Parathyroid adenoma (tissue), 2 donors: ENCODE measurements around the gene PKD2L2.

Source experiments
- H2AFZ ChIP-seq: fragments of 300-600 bp; sonication (generic); one replicate; pipeline ENCODE4 v1.7.0; 2017; ENCODE audit warnings: antibody characterized with exemption, mild to moderate bottlenecking
- H3K27ac ChIP-seq: fragments of 300-600 bp; sonication (generic); one replicate; pipeline ENCODE4 v1.7.0; 2017
- H3K27me3 ChIP-seq: fragments of 300-600 bp; sonication (generic); one replicate; pipeline ENCODE4 v1.7.0; 2017; ENCODE audit warnings: low read length; ENCODE audit not compliant: control insufficient read depth, insufficient read depth
- H3K36me3 ChIP-seq: fragments of 300-600 bp; sonication (generic); one replicate; pipeline ENCODE4 v1.7.0; 2017; ENCODE audit warnings: low read length; ENCODE audit not compliant: control insufficient read depth, insufficient read depth
- H3K4me1 ChIP-seq: fragments of 300-600 bp; sonication (generic); one replicate; pipeline ENCODE4 v1.7.0; 2017; ENCODE audit warnings: control low read depth
- H3K4me2 ChIP-seq: fragments of 300-600 bp; sonication (generic); one replicate; pipeline ENCODE4 v1.7.0; 2017; ENCODE audit warnings: low read length
- H3K4me3 ChIP-seq: fragments of 300-600 bp; sonication (generic); one replicate; pipeline ENCODE4 v1.7.0; 2017; ENCODE audit warnings: low read depth, low read length
- H3K79me2 ChIP-seq: fragments of 300-600 bp; sonication (generic); one replicate; pipeline ENCODE4 v1.7.0; 2017; ENCODE audit warnings: control low read depth
- H3K9ac ChIP-seq: fragments of 300-600 bp; sonication (generic); one replicate; pipeline ENCODE4 v1.7.0; 2017; ENCODE audit warnings: mild to moderate bottlenecking
- H3K9me3 ChIP-seq: fragments of 300-600 bp; sonication (generic); one replicate; pipeline ENCODE4 v1.7.0; 2017; ENCODE audit warnings: low read length; ENCODE audit not compliant: control insufficient read depth
- TF ChIP-seq, protein P1 (sequence below): fragments of 300-600 bp; sonication (generic); IDR thresholded peaks from one replicate; pipeline ENCODE4 v1.7.0; 2017; ENCODE audit warnings: antibody characterized with exemption, mild to moderate bottlenecking
- donor health status: primary hyperparathyroidism.

Gene PKD2L2

DNA sequence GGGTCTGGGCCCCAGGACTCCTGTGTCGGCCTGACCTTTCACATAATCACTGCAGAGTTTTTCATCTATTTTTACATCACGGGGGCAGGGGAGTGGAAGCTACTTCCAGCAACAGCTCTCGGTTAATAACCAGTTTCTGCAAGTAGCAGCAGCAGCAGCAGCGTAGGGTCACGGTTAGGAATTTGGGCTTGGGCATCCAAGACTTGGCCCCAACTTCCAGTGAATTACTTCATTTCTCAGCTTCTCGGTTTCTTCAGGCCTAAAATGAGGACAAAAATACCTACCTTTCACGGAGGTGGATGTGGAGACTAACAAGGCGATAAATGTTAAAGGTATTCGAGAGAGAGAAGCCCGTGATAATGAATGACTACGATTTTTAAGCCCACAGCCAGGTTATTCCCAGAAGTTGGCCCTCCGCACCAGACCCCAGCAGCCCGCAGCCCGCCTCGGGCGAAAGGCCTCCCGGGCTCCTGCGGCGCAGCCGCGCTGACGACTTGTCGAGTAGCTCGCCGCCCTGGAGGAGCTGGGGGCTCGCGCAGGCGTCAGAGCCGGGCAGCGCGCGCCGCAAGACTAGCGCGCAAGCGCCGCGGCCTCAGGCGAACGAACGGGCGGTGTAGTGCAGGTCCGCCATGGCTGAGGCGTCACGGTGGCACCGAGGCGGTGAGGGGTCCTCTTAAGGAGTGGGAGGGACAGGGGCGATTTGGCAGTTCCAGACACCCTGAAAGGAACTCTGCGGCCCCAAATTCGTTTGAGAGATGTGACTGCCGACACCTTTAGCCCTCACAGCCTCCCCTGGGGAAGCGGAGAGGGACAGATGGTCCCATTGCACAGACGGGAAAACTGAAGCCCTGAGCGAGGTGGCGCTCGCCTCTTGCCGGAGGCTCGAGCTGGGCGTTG, at the start of gene PKD2L2:
Gene PKD2L2, plus strand, starts transcription at position 595 of the 897 bp plus-strand sequence. Its CDS starts 35 bp downstream, at position 630.
- H3K79me2 ChIP-seq = no peaks in the 10 kb centered on the region
- H3K9ac ChIP-seq = no peak within 1 kb of the TSS
- H2AFZ ChIP-seq = peak within 1 kb of the TSS; percentile 48
- peaks cover 18% of the 10 kb centered on the region for H3K4me1 ChIP-seq
- TF ChIP-seq, protein P1, sequence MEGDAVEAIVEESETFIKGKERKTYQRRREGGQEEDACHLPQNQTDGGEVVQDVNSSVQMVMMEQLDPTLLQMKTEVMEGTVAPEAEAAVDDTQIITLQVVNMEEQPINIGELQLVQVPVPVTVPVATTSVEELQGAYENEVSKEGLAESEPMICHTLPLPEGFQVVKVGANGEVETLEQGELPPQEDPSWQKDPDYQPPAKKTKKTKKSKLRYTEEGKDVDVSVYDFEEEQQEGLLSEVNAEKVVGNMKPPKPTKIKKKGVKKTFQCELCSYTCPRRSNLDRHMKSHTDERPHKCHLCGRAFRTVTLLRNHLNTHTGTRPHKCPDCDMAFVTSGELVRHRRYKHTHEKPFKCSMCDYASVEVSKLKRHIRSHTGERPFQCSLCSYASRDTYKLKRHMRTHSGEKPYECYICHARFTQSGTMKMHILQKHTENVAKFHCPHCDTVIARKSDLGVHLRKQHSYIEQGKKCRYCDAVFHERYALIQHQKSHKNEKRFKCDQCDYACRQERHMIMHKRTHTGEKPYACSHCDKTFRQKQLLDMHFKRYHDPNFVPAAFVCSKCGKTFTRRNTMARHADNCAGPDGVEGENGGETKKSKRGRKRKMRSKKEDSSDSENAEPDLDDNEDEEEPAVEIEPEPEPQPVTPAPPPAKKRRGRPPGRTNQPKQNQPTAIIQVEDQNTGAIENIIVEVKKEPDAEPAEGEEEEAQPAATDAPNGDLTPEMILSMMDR = no peak
- H3K4me2 ChIP-seq = no peak within 1 kb of the TSS
- no peak within 1 kb of the TSS for H3K4me3 ChIP-seq
- H3K9me3 ChIP-seq = no peaks in the 10 kb centered on the region
- peak within 1 kb of the TSS; percentile 54 for H3K27ac ChIP-seq
- H3K27me3 ChIP-seq = no peaks in the 10 kb centered on the region
- no peaks in the 10 kb centered on the region for H3K36me3 ChIP-seq

DNA sequence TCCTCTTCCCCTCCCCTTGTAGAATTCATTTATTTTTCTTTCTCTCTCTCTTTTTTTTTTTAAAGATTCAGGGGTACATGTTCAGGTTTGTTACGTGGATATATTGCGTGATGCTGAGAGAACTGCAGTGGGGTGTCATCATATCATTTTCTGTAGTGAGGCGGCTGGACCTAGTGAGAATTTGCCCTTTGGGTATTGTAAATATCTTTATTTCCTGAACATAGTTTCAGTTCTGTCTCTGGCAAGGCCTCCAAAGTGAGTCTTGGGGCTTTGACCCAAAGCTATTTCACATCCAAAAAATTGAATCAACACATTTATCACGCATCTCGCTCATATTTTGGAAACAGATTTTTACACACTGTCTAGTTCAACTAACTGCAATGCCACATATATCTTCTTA, 47.0 kb upstream of the PKD2L2 start:
- Histone ChIP-seq H3K27ac (no peak overlapping the region), H3K79me2 (no peaks in the 10 kb centered on the region), H3K27me3 (no peaks in the 10 kb centered on the region), H3K9ac (no peak overlapping the region), H3K4me3 (no peak overlapping the region), H3K9me3 (no peaks in the 10 kb centered on the region), H3K4me2 (no peak overlapping the region), H2AFZ (no peak overlapping the region), H3K4me1 (peaks cover 29% of the 10 kb centered on the region), H3K36me3 (no peaks in the 10 kb centered on the region)
- TF ChIP-seq, protein P1 = no peak

DNA sequence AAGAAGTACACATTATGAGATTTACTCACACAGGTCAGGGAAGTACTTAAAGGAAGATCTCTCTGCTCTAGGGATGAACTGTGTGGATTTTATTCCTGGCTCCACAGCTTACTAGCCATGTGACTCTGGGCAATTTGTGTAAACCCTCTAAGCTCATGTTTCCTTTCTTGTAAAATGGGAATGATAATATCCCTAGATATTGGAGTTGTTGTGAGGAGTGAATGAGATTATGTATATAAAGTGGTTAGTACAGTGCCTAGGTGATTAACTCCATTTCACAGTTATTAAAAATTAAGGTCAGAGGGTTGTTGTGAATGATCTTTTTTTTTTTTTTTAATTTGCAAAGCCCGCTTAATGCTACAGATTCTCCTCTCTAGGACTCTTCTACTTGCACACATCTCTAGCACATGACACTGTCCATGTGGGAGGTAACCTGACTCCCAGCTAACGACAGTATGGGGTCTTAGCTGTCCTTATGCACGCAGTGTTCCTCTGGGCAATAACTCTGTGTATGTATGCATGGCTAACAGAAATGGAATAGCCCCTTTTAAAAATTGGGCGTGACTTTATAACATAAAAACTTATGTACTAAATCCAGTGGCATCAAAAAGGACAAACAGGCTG, 45.5 kb upstream of the PKD2L2 start:
- H3K4me3 ChIP-seq = no peak overlapping the region
- H3K27ac ChIP-seq = peak overlapping the region; percentile 9
- H3K79me2 ChIP-seq = no peaks in the 10 kb centered on the region
- no peaks in the 10 kb centered on the region for H3K36me3 ChIP-seq
- H2AFZ ChIP-seq = no peak overlapping the region
- no peak overlapping the region for H3K9ac ChIP-seq
- H3K27me3 ChIP-seq = no peaks in the 10 kb centered on the region
- H3K4me2 ChIP-seq = no peak overlapping the region
- H3K4me1 ChIP-seq = peaks cover 27% of the 10 kb centered on the region
- TF ChIP-seq, protein P1 = no peak
- H3K9me3 ChIP-seq = no peaks in the 10 kb centered on the region

DNA sequence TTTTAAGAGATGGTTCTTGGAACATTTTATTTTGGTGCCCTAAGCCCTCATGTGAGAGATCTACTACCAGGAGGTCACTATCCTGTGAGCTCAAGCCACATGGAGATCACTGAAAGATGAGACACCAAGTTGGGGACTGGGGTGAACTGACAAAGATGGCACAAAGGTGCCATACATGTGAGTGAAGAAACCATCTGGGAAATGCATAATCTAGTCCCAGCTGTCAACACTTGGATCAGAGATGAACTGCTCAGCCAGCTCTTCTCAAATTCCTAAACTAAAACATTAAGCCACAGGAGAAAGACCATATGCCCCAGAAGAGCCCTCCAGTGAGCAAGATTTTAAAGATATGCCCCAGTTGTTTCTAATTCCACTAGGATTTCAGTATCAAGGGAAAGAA, 43.8 kb upstream of the PKD2L2 start:
- Histone ChIP-seq H3K27ac (peak overlapping the region; percentile 34), H3K4me1 (peaks cover 29% of the 10 kb centered on the region), H3K36me3 (no peaks in the 10 kb centered on the region), H3K4me3 (no peak overlapping the region), H3K4me2 (no peak overlapping the region), H3K9ac (no peak overlapping the region), H3K9me3 (no peaks in the 10 kb centered on the region), H2AFZ (peak overlapping the region; percentile 4), H3K79me2 (no peaks in the 10 kb centered on the region), H3K27me3 (no peaks in the 10 kb centered on the region)
- TF ChIP-seq, protein P1 = no peak
